Activated naive CD8-positive, alpha-beta T cell treated with anti-CD3 and anti-CD28 coated beads, Interleukin-2, amount 50 U/mL, for 24 hours (primary cell): ENCODE data around the gene TXN2.

Experiments used
- ATAC-seq: fragments of 150-1000 bp; cut with Tn5 transposase; one replicate; pipeline ENCODE4 v1.10.0; 2021
- DNase-seq: peaks from one replicate; pipeline ENCODE4 v3.0.0; 2021
- H3K27ac Mint-ChIP-seq: one replicate; pipeline ENCODE4 v1.8.0; 2021; ENCODE audit warnings: mild to moderate bottlenecking, mixed read lengths
- H3K27me3 Mint-ChIP-seq: one replicate; pipeline ENCODE4 v1.8.0; 2021; ENCODE audit warnings: mixed read lengths
- H3K36me3 Mint-ChIP-seq: one replicate; pipeline ENCODE4 v1.8.0; 2021; ENCODE audit warnings: low read depth, mixed read lengths
- H3K4me1 Mint-ChIP-seq: one replicate; pipeline ENCODE4 v1.8.0; 2021; ENCODE audit warnings: mixed read lengths
- H3K4me3 Mint-ChIP-seq: one replicate; pipeline ENCODE4 v1.8.0; 2021; ENCODE audit warnings: mild to moderate bottlenecking, moderate library complexity, mixed read lengths
- H3K9me3 Mint-ChIP-seq: one replicate; pipeline ENCODE4 v1.8.0; 2021; ENCODE audit warnings: mixed read lengths

Gene TXN2

GRCh38 chr22:36505998-36506635 lies 24.7 kb upstream of the TXN2 start:
- H3K27ac Mint-ChIP-seq = peak overlapping the region; percentile 62
- peak overlapping the region; percentile 75 for H3K4me3 Mint-ChIP-seq
- H3K9me3 Mint-ChIP-seq = no peaks in the 10 kb centered on the region
- no peak for ATAC-seq
- peaks cover 24% of the 10 kb centered on the region for H3K36me3 Mint-ChIP-seq
- no peaks in the 10 kb centered on the region for H3K27me3 Mint-ChIP-seq
- H3K4me1 Mint-ChIP-seq = peaks cover 29% of the 10 kb centered on the region
- no peak for DNase-seq

- Mint-ChIP-seq H3K27ac (no peak overlapping the region), H3K36me3 (peaks cover 12% of the 10 kb centered on the region), H3K4me3 (no peak overlapping the region), H3K27me3 (no peaks in the 10 kb centered on the region), H3K9me3 (no peaks in the 10 kb centered on the region), H3K4me1 (peaks cover 6% of the 10 kb centered on the region)
- DNase-seq (no peak), ATAC-seq (no peak)
Measured at GRCh38 chr22:36497910-36498665, 16.6 kb upstream of the TXN2 start.

- no peak overlapping the region for H3K27ac Mint-ChIP-seq
- no peaks in the 10 kb centered on the region for H3K27me3 Mint-ChIP-seq
- peaks cover 22% of the 10 kb centered on the region for H3K36me3 Mint-ChIP-seq
- H3K4me3 Mint-ChIP-seq = peak overlapping the region; percentile 24
- no peaks in the 10 kb centered on the region for H3K9me3 Mint-ChIP-seq
- ATAC-seq (peak; percentile 65), DNase-seq (no peak)
- peaks cover 6% of the 10 kb centered on the region for H3K4me1 Mint-ChIP-seq
Measured at GRCh38 chr22:36493690-36494110, 12.3 kb upstream of the TXN2 start.

GRCh38 chr22:36492109-36492508 lies 10.7 kb upstream of the TXN2 start:
- no peak for DNase-seq
- Mint-ChIP-seq H3K27me3 (no peaks in the 10 kb centered on the region), H3K36me3 (peaks cover 23% of the 10 kb centered on the region), H3K27ac (no peak overlapping the region), H3K9me3 (no peaks in the 10 kb centered on the region), H3K4me3 (no peak overlapping the region), H3K4me1 (peaks cover 6% of the 10 kb centered on the region)
- no peak for ATAC-seq

GRCh38 chr22:36491155-36491554 lies 9.7 kb upstream of the TXN2 start:
- Mint-ChIP-seq H3K4me3 (no peak overlapping the region), H3K4me1 (peaks cover 6% of the 10 kb centered on the region)

GRCh38 chr22:36486619-36487384 lies 5.4 kb upstream of the TXN2 start:
- no peak overlapping the region for H3K27ac Mint-ChIP-seq

More at GRCh38 chr22:36491155-36491554, 9.7 kb upstream of the TXN2 start:
- peaks cover 32% of the 10 kb centered on the region for H3K36me3 Mint-ChIP-seq
- ATAC-seq (no peak), DNase-seq (no peak)
- no peaks in the 10 kb centered on the region for H3K9me3 Mint-ChIP-seq
- H3K27ac Mint-ChIP-seq = no peak overlapping the region
- H3K27me3 Mint-ChIP-seq = no peaks in the 10 kb centered on the region

GRCh38 chr22:36480941-36481392 lies 473 bp downstream of the TXN2 start:
- DNase-seq (no peak), ATAC-seq (no peak)
- Mint-ChIP-seq H3K36me3 (peaks cover 26% of the 10 kb centered on the region), H3K4me1 (peaks cover 18% of the 10 kb centered on the region), H3K9me3 (no peaks in the 10 kb centered on the region), H3K27ac (peak overlapping the region; percentile 86), H3K4me3 (peak overlapping the region; percentile 87), H3K27me3 (no peaks in the 10 kb centered on the region)

More at GRCh38 chr22:36486619-36487384, 5.4 kb upstream of the TXN2 start:
- Mint-ChIP-seq H3K36me3 (peaks cover 19% of the 10 kb centered on the region), H3K4me1 (peaks cover 4% of the 10 kb centered on the region), H3K9me3 (no peaks in the 10 kb centered on the region), H3K4me3 (no peak overlapping the region), H3K27me3 (no peaks in the 10 kb centered on the region)
- ATAC-seq = no peak
- DNase-seq = peak; percentile 68

GRCh38 chr22:36478966-36479365 lies 2.5 kb downstream of the TXN2 start:
- Mint-ChIP-seq H3K4me1 (peaks cover 18% of the 10 kb centered on the region), H3K27me3 (no peaks in the 10 kb centered on the region), H3K27ac (peak overlapping the region; percentile 27), H3K9me3 (no peaks in the 10 kb centered on the region), H3K36me3 (peaks cover 42% of the 10 kb centered on the region), H3K4me3 (no peak overlapping the region)
- DNase-seq (no peak), ATAC-seq (no peak)

- ATAC-seq (no peak), DNase-seq (no peak)
- Mint-ChIP-seq H3K4me1 (peaks cover 11% of the 10 kb centered on the region), H3K36me3 (peaks cover 42% of the 10 kb centered on the region), H3K4me3 (no peak overlapping the region), H3K27me3 (no peaks in the 10 kb centered on the region), H3K27ac (no peak overlapping the region), H3K9me3 (no peaks in the 10 kb centered on the region)
Measured at GRCh38 chr22:36475341-36475740, 6.1 kb downstream of the TXN2 start.

GRCh38 chr22:36472689-36473088 lies 8.8 kb downstream of the TXN2 start:
- Mint-ChIP-seq H3K4me1 (peaks cover 20% of the 10 kb centered on the region), H3K27me3 (no peaks in the 10 kb centered on the region), H3K9me3 (no peaks in the 10 kb centered on the region), H3K4me3 (no peak overlapping the region), H3K27ac (peak overlapping the region; percentile 12), H3K36me3 (peaks cover 36% of the 10 kb centered on the region)
- DNase-seq (no peak), ATAC-seq (no peak)

- ATAC-seq = no peak
- H3K27ac Mint-ChIP-seq = no peak overlapping the region
Measured at GRCh38 chr22:36471341-36471821, 10.1 kb downstream of the TXN2 start.

GRCh38 chr22:36470994-36471331 lies 10.5 kb downstream of the TXN2 start:
- Mint-ChIP-seq H3K4me1 (peaks cover 31% of the 10 kb centered on the region), H3K36me3 (peaks cover 24% of the 10 kb centered on the region), H3K9me3 (no peaks in the 10 kb centered on the region)

More at GRCh38 chr22:36471341-36471821, 10.1 kb downstream of the TXN2 start:
- Mint-ChIP-seq H3K27me3 (no peaks in the 10 kb centered on the region), H3K9me3 (no peaks in the 10 kb centered on the region), H3K4me3 (no peak overlapping the region), H3K36me3 (peaks cover 27% of the 10 kb centered on the region), H3K4me1 (peaks cover 31% of the 10 kb centered on the region)
- DNase-seq = no peak

GRCh38 chr22:36470162-36470993 lies 11.1 kb downstream of the TXN2 start:
- Mint-ChIP-seq H3K27me3 (no peaks in the 10 kb centered on the region), H3K27ac (peak overlapping the region; percentile 25), H3K9me3 (no peaks in the 10 kb centered on the region), H3K4me3 (no peak overlapping the region), H3K36me3 (peaks cover 19% of the 10 kb centered on the region), H3K4me1 (peaks cover 31% of the 10 kb centered on the region)
- peak; percentile 80 for ATAC-seq
- DNase-seq = peak; percentile 79

More at GRCh38 chr22:36470994-36471331, 10.5 kb downstream of the TXN2 start:
- no peak for DNase-seq
- ATAC-seq = no peak
- Mint-ChIP-seq H3K4me3 (no peak overlapping the region), H3K27ac (peak overlapping the region; percentile 25), H3K27me3 (no peaks in the 10 kb centered on the region)
